Keratinocyte (primary cell): ENCODE measurements around the gene LDAF1. TPM values are rescaled to one million over a fixed set of nuclear protein-coding genes. Genes with fewer than 3 reads are reported as not detected.

Source experiments
- DNase-seq: peaks from one replicate; pipeline ENCODE4 v3.0.0-alpha.2; 2011; ENCODE audit warnings: low read depth, missing footprints, low spot score
- FAIRE-seq: peaks from 2 replicates; lab custom pipeline; 2011; peaks lifted over from hg19 to GRCh38; lab: Jason Lieb, UNC
- H2AFZ ChIP-seq: 2 replicates; pipeline ENCODE4 v1.6.0; 2012; ENCODE audit warnings: low read length, control low read depth, inconsistent platforms; ENCODE audit not compliant: control insufficient read depth
- H3K27ac ChIP-seq: 2 replicates; pipeline ENCODE4 v1.5.1; 2011; ENCODE audit warnings: low read length; ENCODE audit not compliant: control insufficient read depth, insufficient read depth
- H3K27me3 ChIP-seq: 3 replicates; pipeline ENCODE4 v1.6.0; 2011; ENCODE audit warnings: low read length; ENCODE audit not compliant: control insufficient read depth, insufficient read depth; ENCODE audit errors: extremely low read depth
- H3K36me3 ChIP-seq, 2 experiments: 2 replicates in 1 of 2; 3 replicates in 1 of 2; pipeline ENCODE4 v1.5.1; 2011; ENCODE audit warnings: low read length in 2 of 2, mild to moderate bottlenecking in 1 of 2; ENCODE audit not compliant: control insufficient read depth in 2 of 2, insufficient read depth in 2 of 2; ENCODE audit errors: extremely low read depth in 1 of 2
- H3K4me1 ChIP-seq: 3 replicates; pipeline ENCODE4 v1.5.1; 2011; ENCODE audit warnings: low read length; ENCODE audit not compliant: control insufficient read depth, insufficient read depth; ENCODE audit errors: extremely low read depth
- H3K4me2 ChIP-seq: 3 replicates; pipeline ENCODE4 v1.6.0; 2011; ENCODE audit warnings: low read depth, low read length; ENCODE audit not compliant: control insufficient read depth, insufficient read depth; ENCODE audit errors: extremely low read depth
- H3K4me3 ChIP-seq, 3 experiments: fragments of 200-600 bp in 1 of 3; sonication (generic) in 1 of 3; 2 replicates in 2 of 3; 3 replicates in 1 of 3; pipeline ENCODE4 v1.5.1; 2011 to 2016; ENCODE audit warnings: low read length in 3 of 3, mild to moderate bottlenecking in 3 of 3, control low read depth in 2 of 3, inconsistent platforms in 1 of 3, low read depth in 1 of 3, mixed read lengths in 1 of 3, mixed run types in 1 of 3, moderate library complexity in 1 of 3; ENCODE audit not compliant: control insufficient read depth in 2 of 3, insufficient read depth in 2 of 3; ENCODE audit errors: extremely low read depth in 1 of 3
- H3K79me2 ChIP-seq: 2 replicates; pipeline ENCODE4 v1.6.0; 2012; ENCODE audit warnings: low read length; ENCODE audit not compliant: control insufficient read depth, insufficient read depth
- H3K9ac ChIP-seq: 3 replicates; pipeline ENCODE4 v1.6.0; 2011; ENCODE audit warnings: low read length; ENCODE audit not compliant: control insufficient read depth, insufficient read depth; ENCODE audit errors: extremely low read depth
- H3K9me1 ChIP-seq: 3 replicates; pipeline ENCODE4 v1.6.0; 2011; ENCODE audit warnings: low read length; ENCODE audit not compliant: control insufficient read depth, insufficient read depth; ENCODE audit errors: extremely low read depth
- H3K9me3 ChIP-seq: 2 replicates; pipeline ENCODE4 v1.5.1; 2012; ENCODE audit warnings: low read depth, low read length; ENCODE audit not compliant: control insufficient read depth
- H4K20me1 ChIP-seq: 3 replicates; pipeline ENCODE4 v1.6.0; 2011; ENCODE audit warnings: low read length; ENCODE audit not compliant: control insufficient read depth, insufficient read depth; ENCODE audit errors: extremely low read depth
- EZH2 ChIP-seq: IDR thresholded peaks from one replicate; pipeline ENCODE4 v1.6.1; 2012; ENCODE audit warnings: inconsistent platforms, mild to moderate bottlenecking, low read length, moderate library complexity
- dilution Hi-C: fragments of 300-500 bp; cut with MboI; formaldehyde crosslinking; loops from one replicate; pipeline ENCODE4 v1.7.0; 2020; ENCODE audit warnings: low sequenced_read_pairs; ENCODE audit not compliant: extremely low pct_ligation_motif_present
- polyA plus RNA-seq, 5 experiments: library from polyadenylated mRNA; depleted of rRNA in 3 of 5; stranded (reverse) in 3 of 5; stranded (forward) in 1 of 5; unstranded in 1 of 5; fragments of >200 nt; gene quantifications; 1 replicate in 1 of 5; 2 replicates in 3 of 5; 3 replicates in 1 of 5; pipeline versions ENCODE4 v1.2.1 to v1.2.3, GENCODE V29; 2011 to 2012; ENCODE audit warnings: missing spikeins in 2 of 5, low read depth in 1 of 5, low replicate concordance in 1 of 5
- TF ChIP-seq, protein P1 (sequence below), 3 experiments: IDR thresholded peaks in 1 of 3; conservative IDR thresholded peaks in 1 of 3; optimal IDR thresholded peaks in 1 of 3; 2 replicates in 2 of 3; 3 replicates in 1 of 3; pipeline versions ENCODE3 to v1.5.1; 2011; ENCODE audit warnings: low read length in 3 of 3, mild to moderate bottlenecking in 3 of 3, moderate library complexity in 2 of 3, control low read depth in 1 of 3, inconsistent platforms in 1 of 3; ENCODE audit not compliant: insufficient read depth in 2 of 3; ENCODE audit errors: extremely low read depth in 1 of 3

LDAF1 gene
- polyA plus RNA-seq, 1 donor (not counting 4 experiments of a cell fraction or from before 2014, with no cell fraction given), result 45.4 TPM

DNA sequence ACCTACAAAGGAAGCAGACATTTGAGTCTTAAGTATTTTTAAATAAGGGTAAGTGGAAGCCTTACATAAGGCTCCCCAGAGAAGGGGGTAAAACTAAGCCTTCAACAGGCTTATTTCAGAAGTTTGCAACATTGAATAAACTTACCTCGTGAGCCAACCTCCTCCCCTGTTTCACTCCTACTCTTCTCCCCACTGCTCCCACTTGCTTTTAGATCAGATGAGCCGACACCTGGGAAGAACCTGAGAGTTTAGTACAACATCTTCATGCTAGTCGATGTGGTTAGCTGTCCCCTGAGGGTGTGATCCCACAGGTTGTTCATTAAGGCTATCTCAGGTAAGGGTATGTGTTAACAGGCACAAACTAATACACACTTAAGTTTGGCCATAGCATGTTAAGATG lies 39.1 kb downstream of the LDAF1 start:
- DNase-seq (no peak), FAIRE-seq (no peak)
- no peaks in the 10 kb centered on the region for H3K4me1 ChIP-seq
- H4K20me1 ChIP-seq, result no peaks in the 10 kb centered on the region
- H3K4me2 ChIP-seq, result no peak overlapping the region
- H3K9me1 ChIP-seq, result no peaks in the 10 kb centered on the region
- TF ChIP-seq, protein P1, sequence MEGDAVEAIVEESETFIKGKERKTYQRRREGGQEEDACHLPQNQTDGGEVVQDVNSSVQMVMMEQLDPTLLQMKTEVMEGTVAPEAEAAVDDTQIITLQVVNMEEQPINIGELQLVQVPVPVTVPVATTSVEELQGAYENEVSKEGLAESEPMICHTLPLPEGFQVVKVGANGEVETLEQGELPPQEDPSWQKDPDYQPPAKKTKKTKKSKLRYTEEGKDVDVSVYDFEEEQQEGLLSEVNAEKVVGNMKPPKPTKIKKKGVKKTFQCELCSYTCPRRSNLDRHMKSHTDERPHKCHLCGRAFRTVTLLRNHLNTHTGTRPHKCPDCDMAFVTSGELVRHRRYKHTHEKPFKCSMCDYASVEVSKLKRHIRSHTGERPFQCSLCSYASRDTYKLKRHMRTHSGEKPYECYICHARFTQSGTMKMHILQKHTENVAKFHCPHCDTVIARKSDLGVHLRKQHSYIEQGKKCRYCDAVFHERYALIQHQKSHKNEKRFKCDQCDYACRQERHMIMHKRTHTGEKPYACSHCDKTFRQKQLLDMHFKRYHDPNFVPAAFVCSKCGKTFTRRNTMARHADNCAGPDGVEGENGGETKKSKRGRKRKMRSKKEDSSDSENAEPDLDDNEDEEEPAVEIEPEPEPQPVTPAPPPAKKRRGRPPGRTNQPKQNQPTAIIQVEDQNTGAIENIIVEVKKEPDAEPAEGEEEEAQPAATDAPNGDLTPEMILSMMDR (optimal IDR thresholded peaks at IDR 0.05 in 1 of 3, IDR thresholded peaks at IDR 0.05 in 1 of 3, conservative IDR thresholded peaks at IDR 0.05 in 1 of 3; ENCODE audit: extremely low read depth in 1 of 3, insufficient read depth in 2 of 3, low read length in 3 of 3), result no peak
- no peak for TF ChIP-seq EZH2
- H3K9ac ChIP-seq, result no peak overlapping the region
- no peaks in the 10 kb centered on the region for H3K79me2 ChIP-seq
- no peak overlapping the region for H3K27ac ChIP-seq
- H3K9me3 ChIP-seq, result no peaks in the 10 kb centered on the region
- peaks cover 8% of the 10 kb centered on the region for H3K27me3 ChIP-seq
- dilution Hi-C loops, result no loop called here
- no peaks in the 10 kb centered on the region for H3K36me3 ChIP-seq
- H2AFZ ChIP-seq, result no peak overlapping the region
- no peak overlapping the region for H3K4me3 ChIP-seq

DNA sequence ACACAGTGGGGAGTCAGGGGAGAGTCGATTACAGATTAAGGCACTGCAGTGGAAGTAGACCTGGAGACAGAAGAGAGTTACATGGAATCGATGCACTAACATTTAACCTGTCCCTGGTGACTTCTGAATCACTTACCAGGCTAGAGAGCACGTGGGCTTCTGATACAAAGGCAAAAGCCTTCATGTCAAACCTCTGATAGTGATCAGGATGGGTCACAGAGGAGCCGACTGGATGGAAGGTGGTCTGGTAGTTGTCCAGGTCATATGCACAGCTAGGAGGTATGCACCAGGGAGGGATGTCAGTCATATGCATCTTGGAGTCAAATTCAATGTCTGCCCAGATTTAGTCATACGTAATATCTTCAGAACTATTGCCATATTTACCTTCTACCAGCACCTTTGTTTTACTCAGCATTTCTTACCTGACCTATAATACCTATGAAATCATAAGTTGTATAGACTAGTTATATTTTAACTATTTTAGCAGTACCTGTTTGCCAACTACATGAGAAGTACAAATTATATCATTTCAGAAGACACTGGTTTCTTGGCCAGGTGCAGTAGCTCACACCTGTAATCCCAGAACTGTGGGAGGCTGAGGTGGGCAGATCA lies 41.2 kb downstream of the LDAF1 start:
- dilution Hi-C loops, result no loop called here
- H3K4me2 ChIP-seq, result no peak overlapping the region
- H3K4me3 ChIP-seq, result no peak overlapping the region
- no peaks in the 10 kb centered on the region for H3K4me1 ChIP-seq
- DNase-seq (no peak), FAIRE-seq (no peak)
- H3K9me3 ChIP-seq, result no peaks in the 10 kb centered on the region
- H3K27ac ChIP-seq, result no peak overlapping the region
- no peaks in the 10 kb centered on the region for H3K79me2 ChIP-seq
- H3K27me3 ChIP-seq, result peaks cover 8% of the 10 kb centered on the region
- H3K36me3 ChIP-seq, result no peaks in the 10 kb centered on the region
- no peaks in the 10 kb centered on the region for H4K20me1 ChIP-seq
- H3K9me1 ChIP-seq, result no peaks in the 10 kb centered on the region
- no peak overlapping the region for H3K9ac ChIP-seq
- no peak overlapping the region for H2AFZ ChIP-seq
- TF ChIP-seq, protein P1 (optimal IDR thresholded peaks at IDR 0.05 in 1 of 3, IDR thresholded peaks at IDR 0.05 in 1 of 3, conservative IDR thresholded peaks at IDR 0.05 in 1 of 3; ENCODE audit: extremely low read depth in 1 of 3, insufficient read depth in 2 of 3, low read length in 3 of 3), result no peak
- no peak for TF ChIP-seq EZH2
